HEK293 (cell line): ENCODE results near the gene UBA1.

Experiments
- CTCF ChIA-PET: fragments of 350-600 bp; formaldehyde crosslinking; extraction: SDS; loops from one replicate; lab custom pipeline; 2021; ENCODE audit warnings: antibody characterized with exemption; lab: Yijun Ruan, JAX
- POLR2A ChIA-PET: fragments of 300-600 bp; formaldehyde crosslinking; extraction: SDS; loops from one replicate; lab custom pipeline; 2020; ENCODE audit warnings: antibody characterized with exemption, inconsistent platforms; lab: Yijun Ruan, JAX
- H3K27ac ChIP-seq: fragments of 200-500 bp; sonication (Bioruptor generic); 2 replicates; pipeline ENCODE4 v1.5.1; 2014; ENCODE audit warnings: low read depth, low read length, control low read depth, inconsistent platforms; ENCODE audit errors: extremely low read depth
- H3K36me3 ChIP-seq, 2 experiments: fragments of 200-500 bp in 1 of 2; sonication (Bioruptor generic) in 1 of 2; 1 replicate in 1 of 2; 2 replicates in 1 of 2; pipeline ENCODE4 v1.5.1; 2014 to 2017; ENCODE audit warnings: inconsistent platforms in 2 of 2, low read length in 2 of 2; ENCODE audit not compliant: control insufficient read depth in 2 of 2, insufficient read depth in 1 of 2
- H3K4me1 ChIP-seq: fragments of 200-500 bp; sonication (Bioruptor generic); 2 replicates; pipeline ENCODE4 v1.5.1; 2014; ENCODE audit warnings: mild to moderate bottlenecking, low read length, inconsistent platforms; ENCODE audit not compliant: control insufficient read depth, insufficient read depth
- H3K4me3 ChIP-seq: 2 replicates; pipeline ENCODE4 v1.5.1; 2011; ENCODE audit warnings: low read depth, mild to moderate bottlenecking, control low read depth, low read length, moderate library complexity
- H3K9me3 ChIP-seq: fragments of 200-500 bp; sonication (Bioruptor generic); 2 replicates; pipeline ENCODE4 v1.5.1; 2014; ENCODE audit warnings: low read depth, low read length, inconsistent platforms; ENCODE audit not compliant: control insufficient read depth, insufficient read depth
- KLF9 ChIP-seq: fragments of 450-650 bp; formaldehyde crosslinking; IDR thresholded peaks from 2 replicates; pipeline ENCODE4 v1.5.1; 2016; ENCODE audit warnings: missing biosample characterization, missing genetic modification characterization, low read depth
- MZF1 ChIP-seq: fragments of 450-650 bp; formaldehyde crosslinking; IDR thresholded peaks from 2 replicates; pipeline ENCODE4 v1.5.1; 2017; ENCODE audit warnings: missing biosample characterization, missing genetic modification characterization, borderline replicate concordance
- PRDM1 ChIP-seq: fragments of 450-650 bp; formaldehyde crosslinking; IDR thresholded peaks from 2 replicates; pipeline ENCODE4; 2016; ENCODE audit warnings: missing biosample characterization, missing genetic modification characterization
- ZBTB8A ChIP-seq: fragments of 450-650 bp; formaldehyde crosslinking; IDR thresholded peaks from 2 replicates; pipeline ENCODE4 v1.5.1; 2016; ENCODE audit warnings: missing biosample characterization, missing genetic modification characterization
- ZIC2 ChIP-seq: fragments of 450-650 bp; formaldehyde crosslinking; IDR thresholded peaks from 2 replicates; pipeline ENCODE4 v1.5.1; 2016; ENCODE audit warnings: missing biosample characterization, missing genetic modification characterization
- ZNF16 ChIP-seq: fragments of 450-650 bp; formaldehyde crosslinking; IDR thresholded peaks from 2 replicates; pipeline ENCODE4 v1.5.1; 2016; ENCODE audit warnings: low read depth, missing biosample characterization, missing genetic modification characterization
- ZNF169 ChIP-seq: fragments of 450-650 bp; formaldehyde crosslinking; IDR thresholded peaks from 2 replicates; pipeline ENCODE4 v1.5.1; 2016; ENCODE audit warnings: missing biosample characterization, missing genetic modification characterization
- ZNF202 ChIP-seq: fragments of 450-650 bp; formaldehyde crosslinking; IDR thresholded peaks from 2 replicates; pipeline ENCODE4 v1.5.1; 2016; ENCODE audit warnings: missing biosample characterization, missing genetic modification characterization, borderline replicate concordance
- ZNF248 ChIP-seq: fragments of 450-650 bp; formaldehyde crosslinking; IDR thresholded peaks from 2 replicates; pipeline ENCODE4 v1.5.1; 2017; ENCODE audit warnings: missing biosample characterization, missing genetic modification characterization
- ZNF26 ChIP-seq: fragments of 450-650 bp; formaldehyde crosslinking; IDR thresholded peaks from 2 replicates; pipeline ENCODE4 v1.5.1; 2016; ENCODE audit warnings: missing biosample characterization, missing genetic modification characterization
- ZNF302 ChIP-seq: fragments of 450-650 bp; formaldehyde crosslinking; IDR thresholded peaks from 2 replicates; pipeline ENCODE4 v1.5.1; 2016; ENCODE audit warnings: missing biosample characterization, missing genetic modification characterization, low read depth
- ZNF335 ChIP-seq: fragments of 450-650 bp; formaldehyde crosslinking; conservative IDR thresholded peaks from 2 replicates; pipeline ENCODE4 v1.5.1; 2016; ENCODE audit warnings: missing biosample characterization, missing genetic modification characterization
- ZNF391 ChIP-seq: fragments of 450-650 bp; formaldehyde crosslinking; IDR thresholded peaks from 2 replicates; pipeline ENCODE4 v1.5.1; 2016; ENCODE audit warnings: low read depth, missing biosample characterization, missing genetic modification characterization, borderline replicate concordance
- ZNF530 ChIP-seq: fragments of 450-650 bp; formaldehyde crosslinking; IDR thresholded peaks from 2 replicates; pipeline ENCODE4 v1.5.1; 2016; ENCODE audit warnings: low read depth, missing biosample characterization, missing genetic modification characterization
- ZNF548 ChIP-seq: fragments of 450-650 bp; formaldehyde crosslinking; IDR thresholded peaks from 2 replicates; pipeline ENCODE4 v1.5.1; 2016; ENCODE audit warnings: missing biosample characterization, missing genetic modification characterization
- ZNF792 ChIP-seq: fragments of 450-650 bp; formaldehyde crosslinking; IDR thresholded peaks from 2 replicates; pipeline ENCODE4 v1.5.1; 2016; ENCODE audit warnings: missing biosample characterization, missing genetic modification characterization
- ZNF830 ChIP-seq: fragments of 450-650 bp; IDR thresholded peaks from 2 replicates; pipeline ENCODE4 v1.5.0; 2018; ENCODE audit warnings: missing biosample characterization, missing genetic modification characterization, low read depth, mild to moderate bottlenecking, moderate library complexity
- TF ChIP-seq, protein P1 (sequence below): fragments of 450-650 bp; formaldehyde crosslinking; IDR thresholded peaks from 2 replicates; pipeline ENCODE4 v1.5.1; 2016; ENCODE audit warnings: missing biosample characterization, missing genetic modification characterization
- TF ChIP-seq, protein P2 (sequence below): fragments of 450-650 bp; formaldehyde crosslinking; IDR thresholded peaks from 2 replicates; pipeline ENCODE4 v1.5.1; 2016; ENCODE audit warnings: missing biosample characterization, missing genetic modification characterization
- TF ChIP-seq, protein P3 (sequence below): IDR thresholded peaks from 2 replicates; pipeline ENCODE4 v1.6.1; 2011; ENCODE audit warnings: mild to moderate bottlenecking, low read depth, low read length, borderline replicate concordance

Gene UBA1

DNA sequence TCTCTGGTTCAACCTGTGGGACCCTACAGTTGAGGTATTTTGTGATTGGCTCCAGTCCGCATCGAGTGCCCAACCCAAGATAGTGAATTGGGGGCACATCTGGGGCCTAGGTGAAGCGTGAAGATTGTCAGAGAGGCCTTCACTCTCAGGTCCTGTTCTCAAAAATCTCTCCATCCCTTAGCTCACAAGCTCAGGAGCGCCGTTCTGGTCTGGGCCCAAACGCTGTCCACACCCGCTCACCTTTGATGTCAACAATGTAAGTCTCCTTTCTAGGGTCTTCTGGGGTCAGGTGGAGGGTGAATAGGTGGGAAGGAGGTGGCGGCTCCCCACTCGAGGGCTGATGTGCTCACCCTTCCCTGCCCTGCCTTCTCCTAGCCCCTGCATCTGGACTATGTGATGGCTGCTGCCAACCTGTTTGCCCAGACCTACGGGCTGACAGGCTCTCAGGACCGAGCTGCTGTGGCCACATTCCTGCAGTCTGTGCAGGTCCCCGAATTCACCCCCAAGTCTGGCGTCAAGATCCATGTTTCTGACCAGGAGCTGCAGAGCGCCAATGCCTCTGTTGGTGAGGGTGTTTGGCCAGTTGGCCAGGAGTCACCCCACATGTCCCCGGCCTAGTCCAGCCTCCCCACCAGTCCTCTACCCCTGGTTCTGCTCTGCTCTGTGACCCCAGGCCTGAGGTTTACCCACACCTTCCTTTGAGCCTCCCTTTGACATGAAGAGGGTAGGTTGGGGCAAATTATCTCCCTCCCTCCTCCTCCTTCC, 17.2 kb downstream of the UBA1 start:
- H3K4me3 ChIP-seq = no peak overlapping the region
- H3K4me1 ChIP-seq = no peaks in the 10 kb centered on the region
- no peaks in the 10 kb centered on the region for H3K9me3 ChIP-seq
- TF ChIP-seq, protein P1, sequence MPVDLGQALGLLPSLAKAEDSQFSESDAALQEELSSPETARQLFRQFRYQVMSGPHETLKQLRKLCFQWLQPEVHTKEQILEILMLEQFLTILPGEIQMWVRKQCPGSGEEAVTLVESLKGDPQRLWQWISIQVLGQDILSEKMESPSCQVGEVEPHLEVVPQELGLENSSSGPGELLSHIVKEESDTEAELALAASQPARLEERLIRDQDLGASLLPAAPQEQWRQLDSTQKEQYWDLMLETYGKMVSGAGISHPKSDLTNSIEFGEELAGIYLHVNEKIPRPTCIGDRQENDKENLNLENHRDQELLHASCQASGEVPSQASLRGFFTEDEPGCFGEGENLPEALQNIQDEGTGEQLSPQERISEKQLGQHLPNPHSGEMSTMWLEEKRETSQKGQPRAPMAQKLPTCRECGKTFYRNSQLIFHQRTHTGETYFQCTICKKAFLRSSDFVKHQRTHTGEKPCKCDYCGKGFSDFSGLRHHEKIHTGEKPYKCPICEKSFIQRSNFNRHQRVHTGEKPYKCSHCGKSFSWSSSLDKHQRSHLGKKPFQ = no peak
- TF ChIP-seq MZF1 = no peak
- TF ChIP-seq ZNF830 (tag by site-specific recombination) = no peak
- TF ChIP-seq ZNF169 (tag by site-specific recombination) = no peak
- TF ChIP-seq ZNF248 (tag by site-specific recombination) = no peak
- TF ChIP-seq PRDM1 (tag by site-specific recombination) = no peak
- TF ChIP-seq, protein P2, sequence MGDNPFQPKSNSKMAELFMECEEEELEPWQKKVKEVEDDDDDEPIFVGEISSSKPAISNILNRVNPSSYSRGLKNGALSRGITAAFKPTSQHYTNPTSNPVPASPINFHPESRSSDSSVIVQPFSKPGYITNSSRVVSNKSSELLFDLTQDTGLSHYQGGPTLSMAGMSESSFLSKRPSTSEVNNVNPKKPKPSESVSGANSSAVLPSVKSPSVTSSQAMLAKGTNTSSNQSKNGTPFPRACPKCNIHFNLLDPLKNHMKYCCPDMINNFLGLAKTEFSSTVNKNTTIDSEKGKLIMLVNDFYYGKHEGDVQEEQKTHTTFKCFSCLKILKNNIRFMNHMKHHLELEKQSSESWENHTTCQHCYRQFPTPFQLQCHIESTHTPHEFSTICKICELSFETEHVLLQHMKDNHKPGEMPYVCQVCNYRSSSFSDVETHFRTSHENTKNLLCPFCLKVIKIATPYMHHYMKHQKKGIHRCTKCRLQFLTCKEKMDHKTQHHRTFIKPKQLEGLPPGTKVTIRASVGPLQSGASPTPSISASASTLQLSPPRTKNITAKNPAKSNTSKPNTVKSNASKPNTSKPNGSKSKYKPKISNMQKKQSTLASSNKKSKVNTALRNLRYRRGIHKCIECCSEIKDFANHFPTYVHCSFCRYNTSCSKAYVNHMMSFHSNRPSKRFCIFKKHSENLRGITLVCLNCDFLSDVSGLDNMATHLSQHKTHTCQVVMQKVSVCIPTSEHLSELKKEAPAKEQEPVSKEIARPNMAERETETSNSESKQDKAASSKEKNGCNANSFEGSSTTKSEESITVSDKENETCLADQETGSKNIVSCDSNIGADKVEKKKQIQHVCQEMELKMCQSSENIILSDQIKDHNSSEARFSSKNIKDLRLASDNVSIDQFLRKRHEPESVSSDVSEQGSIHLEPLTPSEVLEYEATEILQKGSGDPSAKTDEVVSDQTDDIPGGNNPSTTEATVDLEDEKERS (tag by site-specific recombination) = no peak
- ChIA-PET CTCF (no interaction called here), POLR2A (no interaction called here)
- H3K36me3 ChIP-seq = peaks cover 93 to 100% of the 10 kb centered on the region in 2 experiments
- H3K27ac ChIP-seq = no peak overlapping the region

GRCh38 chrX:47212381-47213293, 19.0 kb downstream of the UBA1 start:
- POLR2A ChIA-PET = interaction anchor here (1.8 kb wide), 1 partner anchor 20 kb away, joined by 4 read pairs; the partner anchor contains the start of gene USP11
- no peak overlapping the region for H3K27ac ChIP-seq
- H3K4me1 ChIP-seq = peaks cover 8% of the 10 kb centered on the region; the same call in 1 of the 2 replicates
- H3K36me3 ChIP-seq = peaks cover 82 to 94% of the 10 kb centered on the region in 2 experiments
- H3K4me3 ChIP-seq = no peak overlapping the region
- no peaks in the 10 kb centered on the region for H3K9me3 ChIP-seq
- CTCF ChIA-PET = interaction anchor here (1.0 to 1.1 kb wide), 2 partner anchors 18 to 172 kb away, joined by 3 to 7 read pairs; no protein-coding TSS in a partner anchor
- TF ChIP-seq ZNF26 (tag by site-specific recombination) = no peak
- TF ChIP-seq ZNF391 (tag by site-specific recombination) = peak; percentile 98
- TF ChIP-seq ZNF530 = no peak
- TF ChIP-seq KLF9 (tag by site-specific recombination) = no peak
- TF ChIP-seq, protein P3, sequence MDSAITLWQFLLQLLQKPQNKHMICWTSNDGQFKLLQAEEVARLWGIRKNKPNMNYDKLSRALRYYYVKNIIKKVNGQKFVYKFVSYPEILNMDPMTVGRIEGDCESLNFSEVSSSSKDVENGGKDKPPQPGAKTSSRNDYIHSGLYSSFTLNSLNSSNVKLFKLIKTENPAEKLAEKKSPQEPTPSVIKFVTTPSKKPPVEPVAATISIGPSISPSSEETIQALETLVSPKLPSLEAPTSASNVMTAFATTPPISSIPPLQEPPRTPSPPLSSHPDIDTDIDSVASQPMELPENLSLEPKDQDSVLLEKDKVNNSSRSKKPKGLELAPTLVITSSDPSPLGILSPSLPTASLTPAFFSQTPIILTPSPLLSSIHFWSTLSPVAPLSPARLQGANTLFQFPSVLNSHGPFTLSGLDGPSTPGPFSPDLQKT = no peak
- TF ChIP-seq ZNF302 = no peak
- TF ChIP-seq ZIC2 = no peak
- TF ChIP-seq ZNF548 (tag by site-specific recombination) = no peak
- no peak for TF ChIP-seq ZBTB8A (tag by site-specific recombination)
- no peak for TF ChIP-seq ZNF16 (tag by site-specific recombination)
- TF ChIP-seq ZNF335 (tag by site-specific recombination) = peak; percentile 38; the same call in 1 of the 2 replicates
- TF ChIP-seq, protein P1 = no peak
- no peak for TF ChIP-seq ZNF792 (tag by site-specific recombination)
- TF ChIP-seq ZNF202 = no peak
- TF ChIP-seq, all 188 proteins: peak for 2
